ENCODE data around the gene ARIH2. TPM values are rescaled to one million over a fixed set of nuclear protein-coding genes. Genes with fewer than 3 reads are reported as not detected.
A peak's percentile ranks its signal among the peaks of the same experiment; 100 is the strongest.
"Not testable (repeated sequence)": the region's sequence is repeated elsewhere in the genome, so short reads cannot be mapped to it uniquely, and the experiment has no call there.

ARIH2 gene
- total RNA-seq, 1 experiment from 2014 or later: 77.0 TPM

- CTCF ChIA-PET: interaction anchor here (0.6 to 2.7 kb wide), 3 partner anchors 9 to 19 kb away, joined by 3 to 19 read pairs (median 5); no protein-coding TSS in a partner anchor
- POLR2A ChIA-PET: interaction anchor here (0.6 to 1.2 kb wide), 8 partner anchors 9 to 336 kb away, joined by 3 to 9 read pairs (median 4); partner anchors contain the start of genes QRICH1 and USP19
- Histone ChIP-seq H3K27me3 (ENCODE audit: control insufficient read depth, insufficient read depth, low read length) (no peaks in the 10 kb centered on the region), H3K36me3 (ENCODE audit: control insufficient read depth, insufficient read depth, low read length) (no peaks in the 10 kb centered on the region), H3K4me3 (ENCODE audit: low read depth in 2 of 2, low read length in 2 of 2) (peak within 1 kb of the TSS; percentile 82 to 85), H3K4me1 (ENCODE audit: control insufficient read depth, insufficient read depth, low read length) (peaks cover 13% of the 10 kb centered on the region), H3K9me3 (ENCODE audit: control insufficient read depth, insufficient read depth, low read depth, low read length) (no peaks in the 10 kb centered on the region), H3K27ac (ENCODE audit: low read length) (peak within 1 kb of the TSS; percentile 93)
- in situ Hi-C loops (cut with HindIII; ENCODE audit: low pct_unique_long_range_greater_than_20kb, low sequenced_read_pairs) (no loop called here), intact Hi-C loops (cut with micrococcal nuclease; ENCODE audit: unreplicated experiment) (no loop called here)
- TF ChIP-seq REST (IDR thresholded peaks at IDR 0.05; ENCODE audit: insufficient read depth in 1 of 2, low read depth in 2 of 2, low read length in 1 of 2) (0 out of 4 replicates have a peak, but pooled peaks of 1 of the 2 experiments have one; percentile 39), CTCF (IDR thresholded peaks at IDR 0.05) (no peak; the same call in 1 of the 2 replicates), POLR2AphosphoS5 (IDR thresholded peaks at IDR 0.05; ENCODE audit: low read depth, low read length) (peak; percentile 85), TCF7L2 (IDR thresholded peaks at IDR 0.05; ENCODE audit: low read depth, low read length) (no peak), SIN3A (IDR thresholded peaks at IDR 0.05; ENCODE audit: borderline replicate concordance, insufficient read depth, low read depth, low read length) (peak; percentile 65; the same call in 1 of the 2 replicates)
- BruUV-seq (replicated peaks): no TSS peak
- ATAC-seq (peak; percentile 93), DNase-seq (ENCODE audit: low read depth, low spot score) (peak; percentile 82)
Observed at GRCh38 chr3:49007068-49007770, 88.6 kb downstream of the ARIH2 start, which contains the start of gene WDR6. Gene WDR6 (plus strand): TSS chr3:49007391. CDS start chr3:49007432, 41 bp downstream.

GRCh38 chr3:49007771-49008528, 89.3 kb downstream of the ARIH2 start:
- TSS peak; percentile 75 for BruUV-seq (replicated peaks)
- CTCF ChIA-PET: interaction anchor here (1.4 to 2.7 kb wide), 2 partner anchors 10 to 20 kb away, joined by 5 to 19 read pairs; no protein-coding TSS in a partner anchor
- Histone ChIP-seq H3K9me3 (ENCODE audit: control insufficient read depth, insufficient read depth, low read depth, low read length) (no peaks in the 10 kb centered on the region), H3K4me1 (ENCODE audit: control insufficient read depth, insufficient read depth, low read length) (peaks cover 13% of the 10 kb centered on the region), H3K27ac (ENCODE audit: low read length) (peak overlapping the region; percentile 93), H3K27me3 (ENCODE audit: control insufficient read depth, insufficient read depth, low read length) (no peaks in the 10 kb centered on the region), H3K4me3 (ENCODE audit: low read depth in 2 of 2, low read length in 2 of 2) (peak overlapping the region; percentile 82 to 85), H3K36me3 (ENCODE audit: control insufficient read depth, insufficient read depth, low read length) (no peaks in the 10 kb centered on the region)
- ATAC-seq (peak; percentile 76), DNase-seq (ENCODE audit: low read depth, low spot score) (no peak)
- TF ChIP-seq CTCF (IDR thresholded peaks at IDR 0.05): peak; percentile 20; the same call in 1 of the 2 replicates
- no peak for TF ChIP-seq TCF7L2 (IDR thresholded peaks at IDR 0.05; ENCODE audit: low read depth, low read length)
- in situ Hi-C loops (cut with HindIII; ENCODE audit: low pct_unique_long_range_greater_than_20kb, low sequenced_read_pairs): no loop called here
- POLR2A ChIA-PET: interaction anchor here (0.6 to 1.2 kb wide), 2 partner anchors 10 to 337 kb away, joined by 4 read pairs; no protein-coding TSS in a partner anchor
- intact Hi-C loops (cut with micrococcal nuclease; ENCODE audit: unreplicated experiment): no loop called here

GRCh38 chr3:49008627-49009026, 90.0 kb downstream of the ARIH2 start:
- DNase-seq (ENCODE audit: low read depth, low spot score); H3K36me3 ChIP-seq (ENCODE audit: control insufficient read depth, insufficient read depth, low read length); H3K9me3 ChIP-seq (ENCODE audit: control insufficient read depth, insufficient read depth, low read depth, low read length); in situ Hi-C loops (cut with HindIII; ENCODE audit: low pct_unique_long_range_greater_than_20kb, low sequenced_read_pairs); BruUV-seq (replicated peaks); H3K27me3 ChIP-seq (ENCODE audit: control insufficient read depth, insufficient read depth, low read length); ATAC-seq; intact Hi-C loops (cut with micrococcal nuclease; ENCODE audit: unreplicated experiment): not testable (repeated sequence)
- CTCF ChIA-PET: interaction anchor here (2.7 kb wide), 1 partner anchor 20 kb away, joined by 19 read pairs; no protein-coding TSS in a partner anchor
- H3K27ac ChIP-seq (ENCODE audit: low read length): peak overlapping the region; percentile 81
- peak overlapping the region; percentile 82 to 85 for H3K4me3 ChIP-seq (ENCODE audit: low read depth in 2 of 2, low read length in 2 of 2)
- peaks cover 13% of the 10 kb centered on the region for H3K4me1 ChIP-seq (ENCODE audit: control insufficient read depth, insufficient read depth, low read length)
- POLR2A ChIA-PET: interaction anchor here (0.5 kb wide), 1 partner anchor 58 kb away, joined by 5 read pairs; no protein-coding TSS in a partner anchor
